Caco-2 (cell line): ENCODE data around the gene IFITM5. TPM values are rescaled to one million over a fixed set of nuclear protein-coding genes. Genes with fewer than 3 reads are reported as not detected.

ENCODE experiments used
- BruUV-seq: library from RNA; stranded (reverse); fragments of 400-500 nt; replicated peaks from 2 replicates; lab custom pipeline; 2021; lab: Mats Ljungman, UMichigan
- CTCF ChIA-PET: fragments of 300-600 bp; sonication (Branson Sonifier 250); formaldehyde crosslinking; loops from one replicate; lab custom pipeline; 2022; ENCODE audit warnings: antibody characterized with exemption; lab: Charles Lee
- POLR2A ChIA-PET: fragments of 300-600 bp; sonication (Branson Sonifier 250); formaldehyde crosslinking; loops from one replicate; lab custom pipeline; 2022; ENCODE audit warnings: antibody characterized with exemption; lab: Charles Lee
- DNase-seq, 2 experiments: peaks; one replicate each; pipeline versions ENCODE4 v3.0.0 to v3.0.0-alpha.2; 2020 to 2022
- H3K27me3 ChIP-seq: replicated peaks from 2 replicates; pipeline ENCODE4 v1.6.0; 2011; ENCODE audit warnings: low read length; ENCODE audit not compliant: control insufficient read depth, insufficient read depth
- H3K36me3 ChIP-seq: 2 replicates; pipeline ENCODE4 v1.5.1; 2011; ENCODE audit warnings: low read length; ENCODE audit not compliant: control insufficient read depth, insufficient read depth
- H3K4me1 ChIP-seq: fragments of 250-450 bp; sonication (Bioruptor Pico); 2 replicates; pipeline ENCODE4 v1.5.1; 2020; ENCODE audit warnings: mild to moderate bottlenecking
- H3K4me3 ChIP-seq: 2 replicates; pipeline ENCODE4 v1.5.1; 2011; ENCODE audit warnings: low read depth, mild to moderate bottlenecking, control low read depth, low read length
- H3K9me3 ChIP-seq: fragments of 250-450 bp; sonication (Bioruptor Pico); 2 replicates; pipeline ENCODE4 v1.5.1; 2020; ENCODE audit warnings: mild to moderate bottlenecking, moderate library complexity
- H3K27ac Mint-ChIP-seq: one replicate; pipeline ENCODE4 v1.8.0; 2022; ENCODE audit warnings: mixed read lengths; ENCODE audit not compliant: unreplicated experiment
- H3K27me3 Mint-ChIP-seq: one replicate; pipeline ENCODE4 v1.8.0; 2022; ENCODE audit warnings: mixed read lengths; ENCODE audit not compliant: insufficient read depth, unreplicated experiment
- H3K36me3 Mint-ChIP-seq: one replicate; pipeline ENCODE4 v1.8.0; 2022; ENCODE audit warnings: mild to moderate bottlenecking, mixed read lengths; ENCODE audit not compliant: insufficient read depth, unreplicated experiment
- H3K4me1 Mint-ChIP-seq: one replicate; pipeline ENCODE4 v1.8.0; 2022; ENCODE audit warnings: low read depth, mixed read lengths; ENCODE audit not compliant: unreplicated experiment
- H3K4me3 Mint-ChIP-seq: one replicate; pipeline ENCODE4 v1.8.0; 2022; ENCODE audit warnings: mild to moderate bottlenecking, moderate library complexity, mixed read lengths; ENCODE audit not compliant: unreplicated experiment
- H3K9me3 Mint-ChIP-seq: one replicate; pipeline ENCODE4 v1.8.0; 2022; ENCODE audit warnings: mixed read lengths; ENCODE audit not compliant: unreplicated experiment
- CTCF ChIP-seq, 2 experiments: fragments of 200-600 bp in 1 of 2; IDR thresholded peaks; 1 replicate in 1 of 2; 2 replicates in 1 of 2; pipeline versions ENCODE4 v1.5.1 to v1.8.0; 2011 to 2022; ENCODE audit warnings: antibody characterized with exemption in 1 of 2, control low read depth in 1 of 2, inconsistent platforms in 1 of 2, low read depth in 1 of 2, low read length in 1 of 2, mild to moderate bottlenecking in 1 of 2, moderate library complexity in 1 of 2; ENCODE audit not compliant: insufficient read depth in 1 of 2, severe bottlenecking in 1 of 2, unreplicated experiment in 1 of 2
- intact Hi-C: fragments of 100-400 bp; cut with micrococcal nuclease; formaldehyde crosslinking; loops from one replicate; pipeline ENCODE4 v1.10.0; 2022; ENCODE audit not compliant: unreplicated experiment
- total RNA-seq: library from RNA; stranded (reverse); gene quantifications from 2 replicates; pipeline ENCODE4 v1.2.3, GENCODE V29; 2022

Gene IFITM5
- total RNA-seq, 1 experiment from 2014 or later: not detected

GRCh38 chr11:279040-279965 is 20.0 kb downstream of the IFITM5 start:
- Histone ChIP-seq H3K4me1 (peaks cover 17% of the 10 kb centered on the region), H3K36me3 (no peaks in the 10 kb centered on the region), H3K27me3 (peaks cover 5% of the 10 kb centered on the region), H3K9me3 (no peaks in the 10 kb centered on the region), H3K4me3 (peak overlapping the region; percentile 47)
- no peak for DNase-seq
- no peaks in the 10 kb centered on the region for H3K4me1 Mint-ChIP-seq
- no peaks in the 10 kb centered on the region for H3K9me3 Mint-ChIP-seq
- peaks cover 26% of the 10 kb centered on the region for H3K27me3 Mint-ChIP-seq
- ChIA-PET POLR2A (interaction anchor here (0.6 kb wide), 1 partner anchor 76 kb away, joined by 6 read pairs; no protein-coding TSS in a partner anchor), CTCF (no interaction called here)
- H3K36me3 Mint-ChIP-seq: peaks cover 5% of the 10 kb centered on the region
- H3K4me3 Mint-ChIP-seq: peak overlapping the region; percentile 67
- intact Hi-C loops: no loop called here
- no peak overlapping the region for H3K27ac Mint-ChIP-seq
- no TSS peak for BruUV-seq
- no peak for TF ChIP-seq CTCF (IDR thresholded peaks at IDR 0.05; ENCODE audit: insufficient read depth in 1 of 2, low read depth in 1 of 2, low read length in 1 of 2, severe bottlenecking in 1 of 2, unreplicated experiment in 1 of 2)

GRCh38 chr11:278001-278951 is 21.1 kb downstream of the IFITM5 start, which contains the start of gene NLRP6:
Gene NLRP6 (plus strand): TSS chr11:278407. CDS start chr11:278570, 163 bp downstream.
- Mint-ChIP-seq H3K4me1 (no peaks in the 10 kb centered on the region), H3K27me3 (peaks cover 26% of the 10 kb centered on the region), H3K36me3 (peaks cover 5% of the 10 kb centered on the region), H3K9me3 (no peaks in the 10 kb centered on the region), H3K4me3 (peak within 1 kb of the TSS; percentile 1), H3K27ac (no peak within 1 kb of the TSS)
- H3K36me3 ChIP-seq: no peaks in the 10 kb centered on the region
- no peak within 1 kb of the TSS for H3K4me3 ChIP-seq
- peaks cover 5% of the 10 kb centered on the region for H3K27me3 ChIP-seq
- H3K4me1 ChIP-seq: peaks cover 17% of the 10 kb centered on the region
- CTCF ChIA-PET: interaction anchor here (0.6 kb wide), 1 partner anchor 78 kb away, joined by 9 read pairs; no protein-coding TSS in a partner anchor
- intact Hi-C loops: no loop called here
- no peak for TF ChIP-seq CTCF (IDR thresholded peaks at IDR 0.05; ENCODE audit: insufficient read depth in 1 of 2, low read depth in 1 of 2, low read length in 1 of 2, severe bottlenecking in 1 of 2, unreplicated experiment in 1 of 2)
- no peaks in the 10 kb centered on the region for H3K9me3 ChIP-seq
- POLR2A ChIA-PET: interaction anchor here (0.6 kb wide), 1 partner anchor 78 kb away, joined by 6 read pairs; no protein-coding TSS in a partner anchor
- DNase-seq: no peak
- BruUV-seq: no TSS peak

GRCh38 chr11:276219-276618 is 23.1 kb downstream of the IFITM5 start:
- no peak for TF ChIP-seq CTCF (IDR thresholded peaks at IDR 0.05; ENCODE audit: insufficient read depth in 1 of 2, low read depth in 1 of 2, low read length in 1 of 2, severe bottlenecking in 1 of 2, unreplicated experiment in 1 of 2)
- H3K36me3 Mint-ChIP-seq: peaks cover 5% of the 10 kb centered on the region
- peaks cover under 1% of the 10 kb centered on the region; the same call in 1 of the 2 replicates for H3K27me3 ChIP-seq
- H3K4me1 Mint-ChIP-seq: no peaks in the 10 kb centered on the region
- H3K36me3 ChIP-seq: no peaks in the 10 kb centered on the region
- H3K4me3 ChIP-seq: no peak overlapping the region
- no TSS peak for BruUV-seq
- ChIA-PET CTCF (interaction anchor here (0.5 kb wide), 1 partner anchor 501 kb away, joined by 4 read pairs; no protein-coding TSS in a partner anchor), POLR2A (no interaction called here)
- peaks cover 9% of the 10 kb centered on the region for H3K27me3 Mint-ChIP-seq
- H3K9me3 Mint-ChIP-seq: no peaks in the 10 kb centered on the region
- intact Hi-C loops: no loop called here
- H3K4me1 ChIP-seq: peaks cover 19% of the 10 kb centered on the region
- DNase-seq: no peak
- H3K27ac Mint-ChIP-seq: no peak overlapping the region
- H3K9me3 ChIP-seq: no peaks in the 10 kb centered on the region
- no peak overlapping the region for H3K4me3 Mint-ChIP-seq
